Measurements from ENCODE around the gene FAM222B.

- TF ChIP-seq CTCF (IDR thresholded peaks at IDR 0.05; ENCODE audit: insufficient read depth, low read length, poor library complexity, severe bottlenecking), result no peak
- TF ChIP-seq EZH2phosphoT487 (conservative IDR thresholded peaks at IDR 0.05; ENCODE audit: low read length), result no peak
Measured at GRCh38 chr17:28748852-28749515, 93.6 kb downstream of the FAM222B start.

Data from SU-DHL-6 (cell line).